HepG2 (cell line): Measurements from ENCODE around the gene RNF25. TPM values are rescaled to one million over a fixed set of nuclear protein-coding genes. Genes with fewer than 3 reads are reported as not detected.

Source experiments
- ATAC-seq: fragments of 200-7000 bp; cut with Tn5 transposase; 3 replicates; pipeline ENCODE4 v1.9.1; 2020; ENCODE audit warnings: mild to moderate bottlenecking, moderate library complexity
- BruUV-seq: library from RNA; stranded (reverse); fragments of 400-500 nt; replicated peaks from 2 replicates; lab custom pipeline; 2021; lab: Mats Ljungman, UMichigan
- CTCF ChIA-PET: fragments of 300-600 bp; formaldehyde crosslinking; extraction: SDS; loops from one replicate; lab custom pipeline; 2021; ENCODE audit warnings: low total read pairs, inconsistent platforms, low intra/inter-chr PET ratio; lab: Yijun Ruan, JAX
- POLR2A ChIA-PET: fragments of 350-600 bp; sonication (Branson Sonifier 250); formaldehyde crosslinking; loops from one replicate; lab custom pipeline; 2020; ENCODE audit warnings: antibody characterized with exemption, inconsistent platforms; lab: Yijun Ruan, JAX
- DNase-seq: peaks from one replicate; pipeline ENCODE4 v3.0.0-alpha.2; 2015; ENCODE audit warnings: low spot score
- FAIRE-seq: peaks from 3 replicates; lab custom pipeline; 2011; peaks lifted over from hg19 to GRCh38; lab: Jason Lieb, UNC
- H2AFZ ChIP-seq: one replicate; pipeline ENCODE4 v1.6.1; 2011; ENCODE audit warnings: low read length, inconsistent platforms
- H3K27ac ChIP-seq: fragments of 300-600 bp; 3 replicates; pipeline ENCODE4 v1.8.0; 2011; ENCODE audit warnings: mixed run types, mild to moderate bottlenecking, mixed read lengths, low read length, inconsistent platforms; ENCODE audit not compliant: insufficient read depth; ENCODE audit errors: extremely low read length
- H3K27me3 ChIP-seq, 2 experiments: fragments of 200-600 bp in 1 of 2; 2 replicates in 1 of 2; 3 replicates in 1 of 2; pipeline versions ENCODE4 v1.6.0 to v1.8.0; 2011; ENCODE audit warnings: low read length in 2 of 2, mild to moderate bottlenecking in 2 of 2, moderate library complexity in 2 of 2, inconsistent platforms in 1 of 2; ENCODE audit not compliant: insufficient read depth in 2 of 2, control insufficient read depth in 1 of 2
- H3K36me3 ChIP-seq, 2 experiments: fragments of 200-600 bp in 1 of 2; replicated peaks in 1 of 2; 2 replicates in 1 of 2; 3 replicates in 1 of 2; pipeline versions ENCODE4 v1.5.1 to v1.8.0; 2011; ENCODE audit warnings: low read length in 2 of 2, inconsistent platforms in 1 of 2; ENCODE audit not compliant: insufficient read depth in 2 of 2, control insufficient read depth in 1 of 2
- H3K4me1 ChIP-seq: 2 replicates; pipeline ENCODE4 v1.5.1; 2012; ENCODE audit warnings: low read length, inconsistent platforms; ENCODE audit not compliant: insufficient read depth
- H3K4me2 ChIP-seq: 2 replicates; pipeline ENCODE4 v1.6.0; 2011; ENCODE audit warnings: low read depth, low read length, inconsistent platforms
- H3K4me3 ChIP-seq, 3 experiments: fragments of 200-600 bp in 1 of 3; sonication (generic), shearing (Covaris generic) in 1 of 3; replicated peaks in 1 of 3; 2 replicates each; pipeline ENCODE4 v1.5.1; 2011 to 2016; ENCODE audit warnings: low read length in 3 of 3, inconsistent platforms in 2 of 3, low read depth in 2 of 3, mild to moderate bottlenecking in 2 of 3, control low read depth in 1 of 3, mixed read lengths in 1 of 3; ENCODE audit not compliant: insufficient read depth in 1 of 3
- H3K79me2 ChIP-seq: one replicate; pipeline ENCODE4 v1.6.1; 2011; ENCODE audit warnings: low read length, inconsistent platforms; ENCODE audit not compliant: insufficient read depth
- H3K9ac ChIP-seq: 2 replicates; pipeline ENCODE4 v1.6.0; 2011; ENCODE audit warnings: mild to moderate bottlenecking, low read depth, low read length, inconsistent platforms; ENCODE audit not compliant: insufficient read depth
- H3K9me3 ChIP-seq: 2 replicates; pipeline ENCODE4 v1.5.1; 2012; ENCODE audit warnings: mild to moderate bottlenecking, low read length
- H4K20me1 ChIP-seq: 2 replicates; pipeline ENCODE4 v1.6.0; 2011; ENCODE audit warnings: inconsistent platforms, mild to moderate bottlenecking, low read length, moderate library complexity; ENCODE audit not compliant: insufficient read depth
- MXD1 ChIP-seq: sonication (generic); formaldehyde crosslinking; IDR thresholded peaks from 2 replicates; pipeline ENCODE4 v1.4.0; 2020; ENCODE audit warnings: mild to moderate bottlenecking, missing genetic modification reagents
- NKX3-1 ChIP-seq: sonication (generic); formaldehyde crosslinking; IDR thresholded peaks from 2 replicates; pipeline ENCODE4 v1.5.0; 2020; ENCODE audit warnings: missing genetic modification reagents
- NR2F1 ChIP-seq, 2 experiments: fragments of 450-650 bp in 1 of 2; formaldehyde crosslinking in 1 of 2; IDR thresholded peaks; 2 replicates each; pipeline versions ENCODE4 v1.5.0 to v1.6.1; 2016 to 2020; ENCODE audit warnings: mild to moderate bottlenecking in 1 of 2, missing compliant biosample characterization in 1 of 2, missing genetic modification reagents in 1 of 2, moderate library complexity in 1 of 2
- RAD21 ChIP-seq: fragments of 450-650 bp; formaldehyde crosslinking; IDR thresholded peaks from 2 replicates; pipeline ENCODE4 v1.5.0; 2020; ENCODE audit warnings: mild to moderate bottlenecking
- TAF15 ChIP-seq: fragments of 200-400 bp; formaldehyde crosslinking; IDR thresholded peaks from one replicate; pipeline ENCODE4 v1.6.1; 2018; ENCODE audit warnings: mild to moderate bottlenecking, low read depth, low read length; ENCODE audit not compliant: poor library complexity, severe bottlenecking
- TP53 ChIP-seq: sonication (generic); formaldehyde crosslinking; conservative IDR thresholded peaks from 2 replicates; pipeline ENCODE4 v1.4.0; 2020; ENCODE audit warnings: missing genetic modification reagents
- ZBTB40 ChIP-seq, 2 experiments: fragments of 450-650 bp in 1 of 2; sonication (generic) in 1 of 2; formaldehyde crosslinking in 1 of 2; IDR thresholded peaks; 2 replicates each; pipeline versions ENCODE4 v1.6.1 to v1.8.0; 2016 to 2022; ENCODE audit warnings: antibody characterized with exemption in 1 of 2, mild to moderate bottlenecking in 1 of 2, missing genetic modification reagents in 1 of 2
- ZNF101 ChIP-seq: sonication (generic); formaldehyde crosslinking; IDR thresholded peaks from 2 replicates; pipeline ENCODE4 v1.4.0; 2020; ENCODE audit warnings: mild to moderate bottlenecking, low read depth, missing genetic modification reagents, borderline replicate concordance
- ZNF414 ChIP-seq: sonication (generic); formaldehyde crosslinking; IDR thresholded peaks from 2 replicates; pipeline ENCODE4 v1.5.0; 2020; ENCODE audit warnings: missing genetic modification reagents
- ZNF777 ChIP-seq: sonication (generic); formaldehyde crosslinking; IDR thresholded peaks from 2 replicates; pipeline ENCODE4 v1.4.0; 2020; ENCODE audit warnings: missing genetic modification reagents
- whole genome bisulfite sequencing: methylation state at CpG from one replicate; pipeline ENCODE4 v1.1.6; 2017; ENCODE audit warnings: low lambda C conversion rate; 5-methylcytosine and 5-hydroxymethylcytosine counted together
- in situ Hi-C: cut with HindIII; loops from 2 replicates; pipeline ENCODE4 v1.10.0; 2017; ENCODE audit warnings: low pct_unique_long_range_greater_than_20kb; ENCODE audit not compliant: extremely low pct_ligation_motif_present
- intact Hi-C: fragments of 100-400 bp; cut with micrococcal nuclease; formaldehyde crosslinking; loops from one replicate; pipeline ENCODE4 v1.10.0; 2022; ENCODE audit not compliant: unreplicated experiment
- polyA plus RNA-seq, 8 experiments: library from polyadenylated mRNA; depleted of rRNA in 3 of 8; stranded (reverse) in 7 of 8; unstranded in 1 of 8; fragments of >200 nt; fragmentation: Illumina TruSeq in 4 of 8; extraction: Trizol in 4 of 8; gene quantifications; 2 replicates each; pipeline versions ENCODE4 v1.2.1 to v1.2.3, GENCODE V29; 2011 to 2016; ENCODE audit warnings: low read depth in 4 of 8, missing spikeins in 1 of 8, mixed read lengths in 1 of 8; ENCODE audit not compliant: insufficient read depth in 1 of 8
- total RNA-seq, 5 experiments: library from RNA; depleted of rRNA; stranded (reverse); fragments of >200 nt; fragmentation: Illumina TruSeq; extraction: Trizol; gene quantifications; 2 replicates each; pipeline ENCODE4 v1.2.3, GENCODE V29; 2016; ENCODE audit warnings: low read depth in 1 of 5

RNF25 gene
- total and polyA plus RNA-seq, 2 of the 13 experiments (the other 11 are each of a cell fraction or from before 2014, with no cell fraction given) = 37.0 to 87.6 TPM

- Histone ChIP-seq H4K20me1 (peaks cover 3% of the 10 kb centered on the region; the same call in 1 of the 2 replicates), H3K4me1 (peaks cover 47% of the 10 kb centered on the region), H3K4me2 (no peak overlapping the region), H3K9ac (no peak overlapping the region), H2AFZ (no peak overlapping the region), H3K27ac (no peak overlapping the region), H3K27me3 (no peaks in the 10 kb centered on the region; a peak in 1 of 5 replicates), H3K4me3 (no peak overlapping the region), H3K36me3 (peaks cover 4 to 30% of the 10 kb centered on the region in 2 experiments; a peak in 4 of 5 replicates), H3K79me2 (peaks cover 86% of the 10 kb centered on the region), H3K9me3 (no peaks in the 10 kb centered on the region)
- FAIRE-seq (no peak), ATAC-seq (no peak), DNase-seq (no peak)
- TF ChIP-seq ZNF101 (CRISPR knock-in tag) (no peak), NKX3-1 (CRISPR knock-in tag) (no peak), ZNF777 (CRISPR knock-in tag) (no peak), TAF15 (no peak), NR2F1 (CRISPR knock-in tag; IDR thresholded peaks at IDR 0.05) (no peak), ZNF414 (CRISPR knock-in tag) (no peak), TP53 (CRISPR knock-in tag) (no peak), RAD21 (CRISPR knock-in tag) (no peak), MXD1 (no peak), ZBTB40 (IDR thresholded peaks at IDR 0.05) (no peak), ZBTB40 (CRISPR knock-in tag; IDR thresholded peaks at IDR 0.05) (no peak)
- in situ Hi-C loops = no loop called here
- intact Hi-C loops = no loop called here
- CTCF ChIA-PET = interaction anchor here (1.5 kb wide), 1 partner anchor 132 kb away, joined by 3 read pairs; no protein-coding TSS in a partner anchor
- BruUV-seq = no TSS peak
- POLR2A ChIA-PET = no interaction called here
- 94% methylated on average over 4 of the region's 4 CpGs for WGBS
Measured at GRCh38 chr2:218716070-218716469, 44.3 kb upstream of the RNF25 start.
